KOPT-K1 (cell line): ENCODE results near the gene CHRNB2.

Source experiments
- H3K27ac ChIP-seq: fragments of 200-600 bp; sonication (generic); 2 replicates; pipeline ENCODE4 v1.5.1; 2016; ENCODE audit warnings: antibody characterized with exemption, mild to moderate bottlenecking, low read depth, low read length; ENCODE audit not compliant: poor library complexity, severe bottlenecking
- H3K36me3 ChIP-seq: fragments of 200-600 bp; sonication (generic); 2 replicates; pipeline ENCODE4 v1.5.1; 2017; ENCODE audit warnings: antibody characterized with exemption, mild to moderate bottlenecking, low read length, moderate library complexity; ENCODE audit not compliant: insufficient read depth
- H3K9me3 ChIP-seq: fragments of 200-600 bp; sonication (generic); 2 replicates; pipeline ENCODE4 v1.5.1; 2017; ENCODE audit warnings: antibody characterized with exemption, low read length, mild to moderate bottlenecking; ENCODE audit not compliant: insufficient read depth, poor library complexity, severe bottlenecking

The CHRNB2 gene

DNA sequence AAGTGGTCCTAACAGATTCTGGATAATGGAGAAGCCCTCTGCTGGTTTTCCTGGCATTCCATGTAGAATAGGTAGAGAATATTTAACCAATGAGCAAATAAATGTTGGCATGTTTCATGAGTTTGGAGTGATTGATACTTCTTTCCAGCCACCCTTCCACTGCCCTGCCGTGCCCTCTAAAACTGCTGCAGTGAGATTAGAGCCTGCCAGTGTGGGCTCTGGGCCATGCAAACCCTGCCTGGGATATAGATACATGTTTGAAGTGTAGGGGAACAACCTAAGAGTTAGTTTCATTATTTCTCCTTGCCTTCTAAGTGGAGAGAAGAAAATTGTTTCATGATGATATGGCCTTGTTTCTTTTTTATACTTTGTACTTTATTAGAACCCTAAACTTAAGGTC, 19.6 kb upstream of the CHRNB2 start:
- Histone ChIP-seq H3K9me3 (no peaks in the 10 kb centered on the region), H3K27ac (no peak overlapping the region), H3K36me3 (peaks cover 51% of the 10 kb centered on the region)

DNA sequence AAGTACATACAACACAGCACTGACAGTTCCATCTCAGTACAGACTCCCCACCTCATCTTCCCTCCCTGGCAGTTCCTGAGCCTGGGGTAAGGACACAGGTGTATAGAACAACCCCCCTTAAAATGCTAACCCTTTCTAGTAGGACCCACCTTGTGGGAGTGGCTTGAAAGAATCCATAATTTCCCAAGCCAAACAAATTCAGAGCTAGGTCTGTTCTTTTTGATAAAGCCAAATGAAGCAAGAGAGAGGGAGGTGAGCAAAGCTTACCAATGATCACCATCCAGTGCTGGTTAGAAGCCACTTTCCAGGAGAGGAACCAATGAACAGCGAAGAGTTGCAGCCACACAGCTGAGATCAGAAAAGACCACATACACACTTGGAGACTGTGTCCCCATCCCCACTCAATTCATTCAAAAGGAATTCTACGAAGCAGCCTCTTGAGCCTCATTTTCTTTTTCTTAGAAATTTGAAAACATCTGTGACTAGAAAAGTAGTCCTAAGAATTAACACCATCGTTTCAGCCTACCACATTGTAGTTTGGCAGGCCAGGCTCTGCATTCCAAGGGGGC, 18.3 kb upstream of the CHRNB2 start:
- Histone ChIP-seq H3K36me3 (peaks cover 63% of the 10 kb centered on the region), H3K27ac (no peak overlapping the region), H3K9me3 (no peaks in the 10 kb centered on the region)

DNA sequence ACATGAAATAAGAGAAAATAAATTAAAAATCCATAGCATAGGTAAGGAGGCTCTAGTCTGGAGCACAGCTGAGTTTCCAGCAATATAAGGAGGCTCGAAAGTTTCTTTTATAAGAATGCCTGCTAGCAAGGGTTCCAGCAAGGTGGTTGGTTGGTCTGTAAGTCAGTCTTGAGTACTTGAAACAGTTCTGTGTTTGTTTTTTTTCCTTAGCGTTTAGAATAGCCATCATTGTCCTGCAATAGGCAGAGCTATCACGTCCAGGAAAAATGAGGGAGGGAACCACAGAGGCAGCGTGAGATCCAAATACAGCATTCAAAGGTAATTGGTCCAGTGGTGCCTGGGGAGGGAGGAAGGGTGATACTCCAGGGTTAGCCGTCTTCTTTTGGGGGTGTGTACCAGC, 17.5 kb upstream of the CHRNB2 start:
- no peaks in the 10 kb centered on the region for H3K9me3 ChIP-seq
- H3K27ac ChIP-seq: no peak overlapping the region
- H3K36me3 ChIP-seq: peaks cover 71% of the 10 kb centered on the region

GRCh38 chr1:154550657-154551056, 16.9 kb upstream of the CHRNB2 start:
- H3K36me3 ChIP-seq: peaks cover 77% of the 10 kb centered on the region
- no peaks in the 10 kb centered on the region for H3K9me3 ChIP-seq
- H3K27ac ChIP-seq: no peak overlapping the region

- Histone ChIP-seq H3K27ac (no peak overlapping the region), H3K9me3 (no peaks in the 10 kb centered on the region), H3K36me3 (peaks cover 85% of the 10 kb centered on the region)
Observed at GRCh38 chr1:154551474-154551873, 16.1 kb upstream of the CHRNB2 start.

- Histone ChIP-seq H3K27ac (no peak overlapping the region), H3K9me3 (no peaks in the 10 kb centered on the region), H3K36me3 (peaks cover 87% of the 10 kb centered on the region)
Observed at GRCh38 chr1:154552036-154552435, 15.5 kb upstream of the CHRNB2 start.

DNA sequence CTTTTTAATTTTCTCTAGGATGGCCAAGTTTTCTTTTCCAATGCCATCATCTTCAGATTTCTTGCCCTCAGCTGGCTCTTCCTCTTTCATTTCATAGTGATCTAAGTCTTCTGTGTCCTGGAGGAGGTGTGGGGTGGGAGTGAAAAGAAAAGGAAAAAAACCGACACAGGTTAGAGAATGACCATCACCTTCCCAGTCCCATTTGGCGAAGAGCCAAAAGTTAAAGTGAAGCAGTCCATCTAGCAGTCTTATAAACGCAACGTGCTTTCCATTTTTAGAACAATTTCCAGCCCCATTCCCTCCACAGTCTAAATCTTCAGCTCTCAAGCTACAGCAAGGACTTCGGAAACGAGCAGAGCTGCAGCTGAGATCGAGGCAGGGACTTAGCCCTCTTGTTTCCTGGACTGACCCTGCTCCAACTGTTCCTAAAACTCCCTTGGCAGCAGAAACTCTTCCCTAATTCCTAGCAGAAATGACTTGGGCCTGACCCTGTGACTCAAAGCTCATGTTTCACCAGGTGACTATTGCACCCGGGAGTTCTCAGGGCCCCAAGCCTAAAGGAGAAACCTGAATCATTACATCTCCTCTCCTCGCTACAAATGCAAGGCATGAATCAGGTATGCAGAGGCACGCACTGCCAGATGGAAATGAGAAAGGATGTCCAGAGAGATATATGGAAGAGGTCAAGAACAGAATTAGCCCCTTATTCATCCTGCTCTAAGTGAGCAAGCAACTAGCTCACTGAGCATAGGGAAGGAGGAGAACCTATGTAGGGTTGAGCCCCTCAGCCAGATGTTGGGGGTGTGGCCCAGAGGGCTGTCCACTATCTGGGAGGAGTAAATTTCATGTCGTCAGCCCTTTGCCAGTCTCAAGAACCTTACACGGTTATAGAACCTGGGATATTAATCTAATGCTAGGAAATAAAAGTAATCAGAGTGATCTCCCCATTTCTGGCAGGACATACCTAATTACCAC, 14.2 kb upstream of the CHRNB2 start:
- H3K36me3 ChIP-seq: peaks cover 82% of the 10 kb centered on the region
- H3K27ac ChIP-seq: no peak overlapping the region
- no peaks in the 10 kb centered on the region for H3K9me3 ChIP-seq

- no peak overlapping the region for H3K27ac ChIP-seq
- H3K9me3 ChIP-seq: no peaks in the 10 kb centered on the region
- peaks cover 52% of the 10 kb centered on the region for H3K36me3 ChIP-seq
Observed at GRCh38 chr1:154556422-154556821, 11.2 kb upstream of the CHRNB2 start.

- H3K27ac ChIP-seq: peak overlapping the region; percentile 74
- no peaks in the 10 kb centered on the region for H3K9me3 ChIP-seq
- peaks cover 43% of the 10 kb centered on the region for H3K36me3 ChIP-seq
Observed at GRCh38 chr1:154557248-154557938, 10.2 kb upstream of the CHRNB2 start.

DNA sequence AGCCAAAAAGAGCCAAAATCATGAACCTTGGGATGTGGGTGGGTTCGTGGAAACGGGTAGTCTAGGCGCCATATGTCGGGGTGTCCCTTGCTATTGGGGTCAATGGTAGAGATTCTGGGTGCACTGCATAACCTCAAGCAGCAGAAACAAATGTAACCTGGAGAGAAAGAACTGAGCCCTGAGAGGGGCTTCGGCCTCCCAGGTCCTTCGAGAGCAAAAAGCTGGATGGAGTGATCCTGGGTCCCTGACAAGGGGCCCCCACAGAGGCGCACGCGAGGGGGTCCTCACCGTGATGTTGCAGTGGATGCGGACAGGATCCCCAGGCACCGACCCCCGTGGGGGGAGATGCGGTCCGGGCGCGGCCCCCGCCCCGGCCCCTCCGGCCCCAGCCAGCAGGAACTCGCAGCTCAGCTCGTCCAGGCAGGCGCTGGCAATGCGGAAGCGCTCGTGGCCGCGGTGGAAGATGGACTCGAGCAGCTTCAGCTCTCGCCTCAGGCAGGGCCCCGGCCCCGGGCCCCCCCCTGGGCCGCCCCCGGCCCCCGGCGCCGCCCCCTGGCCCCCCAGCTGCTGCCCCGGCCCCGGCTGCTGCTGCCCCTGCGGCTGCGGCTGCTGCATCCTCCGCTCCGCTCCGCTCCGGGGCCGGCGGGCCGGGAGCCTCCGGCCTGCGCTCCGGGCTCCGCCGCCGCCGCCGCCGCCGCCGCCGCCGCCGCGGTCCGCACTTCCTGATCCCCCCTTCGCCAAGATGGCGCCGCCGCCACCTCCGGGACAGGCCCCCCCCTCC, 9.4 kb upstream of the CHRNB2 start, which contains the start of gene UBE2Q1:
Gene UBE2Q1, minus strand, starts transcription at position 724 of the 781 bp plus-strand sequence. Its CDS starts 109 bp downstream, at position 615.
- Histone ChIP-seq H3K36me3 (peaks cover 35% of the 10 kb centered on the region), H3K27ac (peak within 1 kb of the TSS; percentile 74), H3K9me3 (no peaks in the 10 kb centered on the region)

DNA sequence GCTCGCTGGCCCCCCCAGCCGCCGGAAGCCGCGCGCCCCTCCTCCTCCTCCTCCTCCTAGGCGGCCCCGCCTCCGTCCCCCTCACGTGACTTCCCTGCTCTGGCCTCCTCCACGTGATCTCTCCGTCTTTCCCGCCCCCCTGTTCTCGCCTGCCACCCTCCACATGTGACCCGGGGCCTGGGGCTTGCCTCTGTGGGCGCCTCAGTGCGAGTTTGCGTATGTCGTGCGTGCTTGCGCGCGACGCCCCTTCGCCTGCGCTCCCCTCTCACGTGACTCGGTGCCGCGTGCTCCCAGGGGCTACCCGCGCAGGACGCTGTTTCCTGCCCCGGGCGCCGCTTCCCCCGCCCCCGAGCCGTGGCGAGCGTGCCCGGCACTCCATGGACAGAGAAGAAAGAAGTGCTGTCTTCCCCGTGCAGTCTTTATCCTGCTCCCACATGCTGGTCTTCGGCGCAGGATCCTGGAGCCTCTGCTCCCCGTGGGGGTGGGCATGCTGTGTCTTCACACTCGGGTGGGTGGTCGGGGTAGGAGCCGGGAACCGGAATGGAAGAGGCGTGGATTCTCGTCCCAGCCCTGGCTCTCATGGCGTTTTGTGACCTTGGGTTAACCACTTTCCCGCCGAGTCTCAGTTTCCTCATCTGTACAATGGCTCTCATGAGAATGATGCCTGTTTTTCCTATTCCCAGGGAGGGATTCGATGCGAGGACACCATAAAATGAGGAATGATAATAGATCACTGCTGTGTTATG, 8.7 kb upstream of the CHRNB2 start:
- Histone ChIP-seq H3K27ac (peak overlapping the region; percentile 74), H3K36me3 (peaks cover 28% of the 10 kb centered on the region), H3K9me3 (no peaks in the 10 kb centered on the region)

DNA sequence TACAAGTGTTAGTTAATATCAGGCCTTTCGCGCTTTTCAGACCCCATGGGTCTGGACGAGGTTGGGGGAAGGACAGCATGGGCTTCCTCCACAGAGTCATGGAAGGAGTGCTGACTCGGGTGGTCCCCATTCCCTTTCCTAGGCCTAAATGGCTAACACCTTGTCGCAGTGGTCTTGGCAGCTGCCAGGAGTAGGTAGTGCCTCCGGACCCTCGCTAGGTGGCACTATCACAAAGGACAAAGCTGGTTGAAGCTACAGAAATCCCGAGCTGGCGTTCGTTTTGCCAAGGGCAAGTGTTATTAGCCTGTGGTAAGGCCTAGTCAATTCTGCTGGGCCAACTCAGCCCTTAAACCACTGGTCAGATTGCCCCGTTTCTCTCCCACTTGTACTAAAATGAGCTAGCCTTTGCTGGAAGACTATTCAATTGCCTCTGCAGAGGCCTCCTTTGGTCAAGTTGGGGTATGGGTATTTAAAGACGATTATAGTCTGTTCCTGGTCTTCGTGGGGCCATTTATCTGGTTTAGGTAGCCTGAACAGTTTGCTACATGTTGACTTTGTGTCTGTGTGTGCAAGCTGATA, 8.0 kb upstream of the CHRNB2 start:
- Histone ChIP-seq H3K36me3 (peaks cover 21% of the 10 kb centered on the region), H3K27ac (peak overlapping the region; percentile 74), H3K9me3 (no peaks in the 10 kb centered on the region)

DNA sequence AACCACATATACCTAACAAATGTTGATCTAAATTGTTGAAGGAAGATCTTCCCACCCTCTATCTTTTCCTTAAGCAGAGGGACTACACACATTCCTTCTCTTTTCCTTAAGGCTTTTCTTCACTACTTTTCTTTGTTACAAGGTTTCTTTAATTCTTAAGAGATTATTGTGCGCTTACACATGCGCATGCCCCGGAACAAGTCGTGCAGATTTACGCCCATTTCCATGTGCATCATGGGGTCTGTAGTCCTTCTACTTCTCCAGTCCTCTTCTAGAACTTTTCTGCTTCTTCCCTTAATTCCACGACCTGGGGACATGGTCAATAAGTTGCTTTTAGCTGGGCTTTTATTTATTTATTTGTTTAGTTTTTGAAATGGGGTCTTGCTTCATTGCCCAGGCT, 1.7 kb upstream of the CHRNB2 start:
- no peaks in the 10 kb centered on the region for H3K36me3 ChIP-seq
- no peaks in the 10 kb centered on the region for H3K9me3 ChIP-seq
- no peak overlapping the region for H3K27ac ChIP-seq
